ENCODE data around the gene CRTC1. TPM values are rescaled to one million over a fixed set of nuclear protein-coding genes. Genes with fewer than 3 reads are reported as not detected.

Gene CRTC1
- total and polyA plus RNA-seq, 2 of the 13 experiments (the other 11 are each of a cell fraction or from before 2014, with no cell fraction given): 2.0 to 2.7 TPM

GRCh38 chr19:18731562-18732008, 48.1 kb downstream of the CRTC1 start (continued):
- TF ChIP-seq, protein P1, sequence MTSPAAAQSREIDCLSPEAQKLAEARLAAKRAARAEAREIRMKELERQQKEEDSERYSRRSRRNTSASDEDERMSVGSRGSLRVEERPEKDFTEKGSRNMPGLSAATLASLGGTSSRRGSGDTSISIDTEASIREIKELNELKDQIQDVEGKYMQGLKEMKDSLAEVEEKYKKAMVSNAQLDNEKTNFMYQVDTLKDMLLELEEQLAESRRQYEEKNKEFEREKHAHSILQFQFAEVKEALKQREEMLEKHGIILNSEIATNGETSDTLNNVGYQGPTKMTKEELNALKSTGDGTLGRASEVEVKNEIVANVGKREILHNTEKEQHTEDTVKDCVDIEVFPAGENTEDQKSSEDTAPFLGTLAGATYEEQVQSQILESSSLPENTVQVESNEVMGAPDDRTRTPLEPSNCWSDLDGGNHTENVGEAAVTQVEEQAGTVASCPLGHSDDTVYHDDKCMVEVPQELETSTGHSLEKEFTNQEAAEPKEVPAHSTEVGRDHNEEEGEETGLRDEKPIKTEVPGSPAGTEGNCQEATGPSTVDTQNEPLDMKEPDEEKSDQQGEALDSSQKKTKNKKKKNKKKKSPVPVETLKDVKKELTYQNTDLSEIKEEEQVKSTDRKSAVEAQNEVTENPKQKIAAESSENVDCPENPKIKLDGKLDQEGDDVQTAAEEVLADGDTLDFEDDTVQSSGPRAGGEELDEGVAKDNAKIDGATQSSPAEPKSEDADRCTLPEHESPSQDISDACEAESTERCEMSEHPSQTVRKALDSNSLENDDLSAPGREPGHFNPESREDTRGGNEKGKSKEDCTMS (CRISPR knock-in tag; conservative IDR thresholded peaks at IDR 0.05): no peak
- TF ChIP-seq CREB3 (CRISPR knock-in tag; IDR thresholded peaks at IDR 0.05) (no peak), TAF1 (CRISPR knock-in tag; IDR thresholded peaks at IDR 0.05) (no peak; the same call in 1 of the 2 replicates), NFAT5 (CRISPR knock-in tag; IDR thresholded peaks at IDR 0.05) (0 out of 2 replicates have a peak, but pooled peaks have one; percentile 34), PCBP1 (IDR thresholded peaks at IDR 0.05; ENCODE audit: borderline replicate concordance, low read depth, low read length) (no peak), NR3C1 (CRISPR knock-in tag; IDR thresholded peaks at IDR 0.05) (no peak), ZNF547 (CRISPR knock-in tag; IDR thresholded peaks at IDR 0.05) (0 out of 2 replicates have a peak, but pooled peaks have one; percentile 27), KAT2B (IDR thresholded peaks at IDR 0.05; ENCODE audit: borderline replicate concordance, low read depth, low read length) (no peak), PRDM10 (CRISPR knock-in tag; IDR thresholded peaks at IDR 0.05; ENCODE audit: low read depth) (no peak), ZNF776 (CRISPR knock-in tag; IDR thresholded peaks at IDR 0.05) (no peak)
- TF ChIP-seq, protein P2, sequence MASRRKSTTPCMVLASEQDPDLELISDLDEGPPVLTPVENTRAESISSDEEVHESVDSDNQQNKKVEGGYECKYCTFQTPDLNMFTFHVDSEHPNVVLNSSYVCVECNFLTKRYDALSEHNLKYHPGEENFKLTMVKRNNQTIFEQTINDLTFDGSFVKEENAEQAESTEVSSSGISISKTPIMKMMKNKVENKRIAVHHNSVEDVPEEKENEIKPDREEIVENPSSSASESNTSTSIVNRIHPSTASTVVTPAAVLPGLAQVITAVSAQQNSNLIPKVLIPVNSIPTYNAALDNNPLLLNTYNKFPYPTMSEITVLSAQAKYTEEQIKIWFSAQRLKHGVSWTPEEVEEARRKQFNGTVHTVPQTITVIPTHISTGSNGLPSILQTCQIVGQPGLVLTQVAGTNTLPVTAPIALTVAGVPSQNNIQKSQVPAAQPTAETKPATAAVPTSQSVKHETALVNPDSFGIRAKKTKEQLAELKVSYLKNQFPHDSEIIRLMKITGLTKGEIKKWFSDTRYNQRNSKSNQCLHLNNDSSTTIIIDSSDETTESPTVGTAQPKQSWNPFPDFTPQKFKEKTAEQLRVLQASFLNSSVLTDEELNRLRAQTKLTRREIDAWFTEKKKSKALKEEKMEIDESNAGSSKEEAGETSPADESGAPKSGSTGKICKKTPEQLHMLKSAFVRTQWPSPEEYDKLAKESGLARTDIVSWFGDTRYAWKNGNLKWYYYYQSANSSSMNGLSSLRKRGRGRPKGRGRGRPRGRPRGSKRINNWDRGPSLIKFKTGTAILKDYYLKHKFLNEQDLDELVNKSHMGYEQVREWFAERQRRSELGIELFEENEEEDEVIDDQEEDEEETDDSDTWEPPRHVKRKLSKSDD (CRISPR knock-in tag; IDR thresholded peaks at IDR 0.05; ENCODE audit: low read depth): no peak

Data from HepG2 (cell line).